Chondrocyte (in vitro differentiated cells): ENCODE results near the gene DLG2. TPM values are rescaled to one million over a fixed set of nuclear protein-coding genes. Genes with fewer than 3 reads are reported as not detected.

ENCODE experiments used
- DNase-seq: peaks from one replicate; pipeline ENCODE4 v3.0.0; 2021; ENCODE audit warnings: mixed read lengths, low spot score
- H3K27ac Mint-ChIP-seq: one replicate; pipeline ENCODE4 v1.8.0; 2021; ENCODE audit warnings: mild to moderate bottlenecking, moderate library complexity, mixed read lengths; ENCODE audit not compliant: unreplicated experiment
- H3K27me3 Mint-ChIP-seq: 2 replicates; pipeline ENCODE4 v1.8.0; 2021; ENCODE audit warnings: low read depth, mixed read lengths
- H3K36me3 Mint-ChIP-seq: 2 replicates; pipeline ENCODE4 v1.8.0; 2021; ENCODE audit warnings: low read depth, mixed read lengths
- H3K4me1 Mint-ChIP-seq: 2 replicates; pipeline ENCODE4 v1.8.0; 2021; ENCODE audit warnings: low read depth, mild to moderate bottlenecking, mixed read lengths
- H3K4me3 Mint-ChIP-seq: one replicate; pipeline ENCODE4 v1.8.0; 2021; ENCODE audit warnings: mild to moderate bottlenecking, moderate library complexity, mixed read lengths; ENCODE audit not compliant: unreplicated experiment
- H3K9me3 Mint-ChIP-seq: 2 replicates; pipeline ENCODE4 v1.8.0; 2021; ENCODE audit warnings: low read depth, mixed read lengths
- total RNA-seq: library from RNA; stranded (reverse); gene quantifications from 3 replicates; pipeline ENCODE4 v1.2.1, GENCODE V29; 2021
- TF ChIP-seq, protein P1 (sequence below): fragments of 200-600 bp; sonication (generic); IDR thresholded peaks from 2 replicates; pipeline ENCODE4 v1.5.0; 2021; ENCODE audit warnings: antibody characterized with exemption, mild to moderate bottlenecking, moderate library complexity

Gene DLG2
- total RNA-seq, 1 donor from 2014 or later, result 1.3 TPM

DNA sequence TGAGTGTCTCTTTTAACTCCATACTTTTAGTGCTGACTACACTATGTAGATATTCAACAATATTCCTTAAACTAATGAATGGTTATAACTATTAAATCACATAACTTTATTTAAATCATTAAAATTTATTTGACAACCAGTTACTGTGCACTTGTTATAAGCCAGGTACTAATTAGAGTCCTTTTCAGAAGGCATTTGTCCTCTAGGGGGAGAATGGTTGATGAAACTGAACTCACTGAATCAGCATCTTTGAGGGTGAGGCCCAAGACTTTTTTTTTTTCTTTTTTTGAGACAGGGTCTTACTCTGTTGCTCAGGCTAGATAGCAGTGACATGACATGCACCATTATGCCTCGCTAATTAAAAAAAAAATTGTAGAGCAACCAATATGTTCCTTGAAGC, 1825.3 kb downstream of the DLG2 start:
- Mint-ChIP-seq H3K4me1 (no peaks in the 10 kb centered on the region), H3K4me3 (no peak overlapping the region), H3K27me3 (peaks cover 48% of the 10 kb centered on the region), H3K36me3 (no peaks in the 10 kb centered on the region), H3K9me3 (no peaks in the 10 kb centered on the region), H3K27ac (no peak overlapping the region)
- DNase-seq, result no peak
- TF ChIP-seq, protein P1, sequence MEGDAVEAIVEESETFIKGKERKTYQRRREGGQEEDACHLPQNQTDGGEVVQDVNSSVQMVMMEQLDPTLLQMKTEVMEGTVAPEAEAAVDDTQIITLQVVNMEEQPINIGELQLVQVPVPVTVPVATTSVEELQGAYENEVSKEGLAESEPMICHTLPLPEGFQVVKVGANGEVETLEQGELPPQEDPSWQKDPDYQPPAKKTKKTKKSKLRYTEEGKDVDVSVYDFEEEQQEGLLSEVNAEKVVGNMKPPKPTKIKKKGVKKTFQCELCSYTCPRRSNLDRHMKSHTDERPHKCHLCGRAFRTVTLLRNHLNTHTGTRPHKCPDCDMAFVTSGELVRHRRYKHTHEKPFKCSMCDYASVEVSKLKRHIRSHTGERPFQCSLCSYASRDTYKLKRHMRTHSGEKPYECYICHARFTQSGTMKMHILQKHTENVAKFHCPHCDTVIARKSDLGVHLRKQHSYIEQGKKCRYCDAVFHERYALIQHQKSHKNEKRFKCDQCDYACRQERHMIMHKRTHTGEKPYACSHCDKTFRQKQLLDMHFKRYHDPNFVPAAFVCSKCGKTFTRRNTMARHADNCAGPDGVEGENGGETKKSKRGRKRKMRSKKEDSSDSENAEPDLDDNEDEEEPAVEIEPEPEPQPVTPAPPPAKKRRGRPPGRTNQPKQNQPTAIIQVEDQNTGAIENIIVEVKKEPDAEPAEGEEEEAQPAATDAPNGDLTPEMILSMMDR, result peak; percentile 36

DNA sequence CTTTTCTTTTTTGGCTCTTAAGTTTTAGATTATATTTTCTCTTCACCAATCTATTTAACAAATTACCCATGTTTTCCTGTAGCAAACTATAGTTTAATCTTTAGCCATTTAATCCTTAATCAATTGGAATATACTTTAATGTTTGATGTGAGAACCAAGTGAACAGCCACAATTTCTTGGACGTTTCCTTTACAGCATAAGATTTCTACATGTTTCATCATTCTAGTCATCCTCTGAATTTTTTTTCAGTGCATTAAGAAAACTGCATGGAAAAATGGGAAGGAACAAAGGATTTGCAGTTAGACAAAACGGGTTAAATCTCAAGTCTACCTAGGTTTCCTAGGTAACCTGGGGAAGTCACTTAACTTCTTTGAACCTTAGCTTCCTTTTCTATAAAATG, 1833.8 kb downstream of the DLG2 start:
- no peak overlapping the region for H3K4me3 Mint-ChIP-seq
- no peaks in the 10 kb centered on the region for H3K9me3 Mint-ChIP-seq
- peaks cover 15% of the 10 kb centered on the region for H3K27me3 Mint-ChIP-seq
- H3K27ac Mint-ChIP-seq, result peak overlapping the region; percentile 38
- TF ChIP-seq, protein P1, result no peak
- H3K36me3 Mint-ChIP-seq, result peaks cover 2% of the 10 kb centered on the region
- no peak for DNase-seq
- H3K4me1 Mint-ChIP-seq, result no peaks in the 10 kb centered on the region

DNA sequence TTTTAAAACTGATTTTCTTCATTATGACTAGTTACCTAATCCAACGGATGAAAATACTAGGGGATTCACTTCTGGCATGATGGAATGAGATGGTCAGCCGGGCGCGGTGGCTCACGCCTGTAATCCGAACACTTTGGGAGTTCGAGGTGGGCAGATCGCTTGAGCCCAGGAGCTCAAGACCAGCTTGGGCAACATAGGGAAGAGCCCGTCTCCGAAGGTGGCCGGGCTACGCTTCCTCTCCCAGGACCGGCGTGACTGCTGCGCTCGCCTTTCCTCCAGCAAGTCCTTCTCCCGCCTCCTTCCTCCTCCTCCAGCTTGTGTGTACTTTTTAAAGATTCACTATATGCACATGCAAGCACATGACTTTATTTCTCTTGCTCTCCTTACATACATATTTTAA, 1835.6 kb downstream of the DLG2 start:
- H3K9me3 Mint-ChIP-seq, result no peaks in the 10 kb centered on the region
- peaks cover 2% of the 10 kb centered on the region for H3K36me3 Mint-ChIP-seq
- H3K27ac Mint-ChIP-seq, result no peak overlapping the region
- no peak overlapping the region for H3K4me3 Mint-ChIP-seq
- no peaks in the 10 kb centered on the region for H3K4me1 Mint-ChIP-seq
- peaks cover 12% of the 10 kb centered on the region for H3K27me3 Mint-ChIP-seq
- TF ChIP-seq, protein P1, result no peak
- DNase-seq, result no peak

DNA sequence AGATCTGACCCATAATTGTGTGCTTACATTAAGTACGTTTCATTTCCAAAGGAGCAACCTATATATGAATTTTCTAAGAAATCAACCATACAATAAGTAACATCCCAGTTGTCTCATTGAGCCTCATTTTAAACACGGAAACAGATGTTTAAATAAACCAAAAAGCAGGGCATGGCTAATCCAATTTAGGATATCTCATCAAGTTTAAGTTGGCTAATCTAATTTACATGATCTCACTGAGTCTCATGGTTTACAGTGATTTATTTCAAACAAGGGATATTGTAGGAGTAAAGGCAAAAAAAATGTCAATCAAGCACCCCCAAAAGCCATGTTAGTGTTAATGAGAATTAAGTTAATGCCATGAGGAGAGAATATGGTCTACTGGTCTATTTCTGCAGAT, 1841.2 kb downstream of the DLG2 start:
- Mint-ChIP-seq H3K9me3 (no peaks in the 10 kb centered on the region), H3K27me3 (peaks cover 19% of the 10 kb centered on the region), H3K27ac (no peak overlapping the region), H3K36me3 (no peaks in the 10 kb centered on the region), H3K4me1 (no peaks in the 10 kb centered on the region), H3K4me3 (no peak overlapping the region)
- TF ChIP-seq, protein P1, result no peak
- DNase-seq, result no peak

DNA sequence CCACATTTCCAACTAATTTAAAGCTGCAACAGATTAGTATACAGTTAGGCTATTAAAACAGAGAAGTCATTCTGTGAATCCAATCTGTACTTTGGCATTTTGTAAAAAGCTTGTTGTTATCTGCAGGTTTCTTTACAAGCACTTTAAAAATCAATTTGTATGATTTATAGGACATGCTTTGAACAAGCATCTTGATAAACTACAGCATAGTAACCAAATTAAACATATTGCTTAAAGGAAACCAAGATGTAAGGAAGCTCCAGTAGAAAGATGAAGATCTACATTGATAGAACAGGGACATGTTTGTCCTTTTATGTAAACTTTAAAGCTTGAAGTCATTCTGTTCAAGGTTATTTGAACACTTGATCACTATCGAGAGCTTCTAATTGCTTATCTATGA, 1842.7 kb downstream of the DLG2 start:
- Mint-ChIP-seq H3K4me1 (no peaks in the 10 kb centered on the region), H3K27ac (no peak overlapping the region), H3K27me3 (peaks cover 22% of the 10 kb centered on the region), H3K9me3 (no peaks in the 10 kb centered on the region), H3K4me3 (no peak overlapping the region), H3K36me3 (no peaks in the 10 kb centered on the region)
- TF ChIP-seq, protein P1, result no peak
- no peak for DNase-seq
